Inflammatory macrophage (primary cell): ENCODE results near the gene THSD4.
"Not testable (repeated sequence)": the region's sequence is repeated elsewhere in the genome, so short reads cannot be mapped to it uniquely, and the experiment has no call there.

Experiments
- DNase-seq, 2 donors: peaks; one replicate each; pipeline ENCODE4 v3.0.0-alpha.2; 2020 to 2022

The THSD4 gene

DNA sequence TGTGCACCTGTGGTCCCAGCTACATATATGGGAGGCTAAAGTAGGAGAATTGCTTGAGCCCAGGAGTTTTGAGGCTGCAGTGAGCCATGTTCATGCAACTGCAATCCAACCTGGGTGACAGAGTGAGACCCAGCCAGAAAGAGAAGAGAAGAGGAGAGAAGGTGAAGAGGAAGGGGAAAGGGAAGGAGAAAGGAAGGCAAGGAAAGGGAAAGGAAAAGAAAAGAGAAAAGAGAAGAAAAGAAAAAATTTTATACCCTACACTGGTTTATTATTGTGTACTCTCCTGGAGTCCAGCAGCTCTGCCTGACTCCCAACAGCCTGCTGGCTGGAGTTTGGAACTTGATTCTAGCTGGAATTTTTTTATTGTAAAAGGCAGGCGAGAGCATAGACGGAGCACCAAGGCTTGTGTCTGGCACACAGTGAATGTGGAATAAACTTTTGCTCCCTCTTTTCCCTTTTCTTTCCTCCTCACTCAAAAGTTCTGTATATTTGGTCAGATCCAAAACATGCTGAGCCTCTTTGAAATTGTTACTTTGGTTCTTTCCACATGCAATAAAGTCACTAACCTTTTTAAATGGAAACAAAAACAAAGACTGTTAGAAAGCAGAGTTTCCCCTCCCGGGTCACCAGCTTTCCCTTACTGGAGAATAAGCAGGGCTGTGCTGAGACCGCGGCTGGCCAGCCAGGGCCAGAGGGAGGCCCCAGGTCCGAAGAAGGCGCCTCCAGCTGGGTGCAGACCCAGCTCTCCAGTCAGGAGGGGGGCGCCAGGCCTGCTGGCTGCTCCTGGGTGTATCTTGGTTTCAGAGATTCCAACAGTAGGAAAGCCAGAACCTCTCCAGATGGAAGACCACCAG lies 9.9 kb downstream of the THSD4 start:
- DNase-seq, result no peak

DNA sequence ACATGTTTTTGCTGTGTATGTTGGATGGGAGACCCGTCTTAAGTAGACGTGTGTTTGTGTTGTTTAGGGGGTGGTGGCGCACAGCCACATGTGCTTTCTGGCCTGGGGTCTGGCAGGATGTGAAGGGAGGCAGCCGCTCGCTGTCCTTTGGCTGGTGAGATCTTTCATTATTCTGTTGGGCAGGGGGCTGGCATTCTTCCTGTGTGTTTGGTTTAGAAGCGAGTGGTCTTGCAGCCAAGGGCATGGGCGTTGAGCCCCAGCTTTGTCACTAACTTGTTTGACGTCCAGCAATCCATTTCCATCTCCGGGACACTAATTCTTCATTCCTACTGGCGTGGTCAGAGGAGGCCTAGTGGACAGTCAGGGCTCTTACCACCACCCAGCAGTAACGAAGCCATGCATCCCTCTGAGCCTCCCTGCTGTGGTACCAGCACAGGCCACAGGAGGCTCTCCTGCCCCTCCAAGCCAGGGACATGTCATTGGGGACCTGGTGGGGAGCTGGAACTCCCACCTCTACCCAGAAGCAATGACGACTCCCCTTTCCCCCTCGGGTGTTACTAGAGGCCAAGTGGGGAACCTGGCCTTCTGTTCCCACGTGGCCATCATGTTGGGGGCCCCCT lies 10.7 kb downstream of the THSD4 start:
- no peak for DNase-seq

DNA sequence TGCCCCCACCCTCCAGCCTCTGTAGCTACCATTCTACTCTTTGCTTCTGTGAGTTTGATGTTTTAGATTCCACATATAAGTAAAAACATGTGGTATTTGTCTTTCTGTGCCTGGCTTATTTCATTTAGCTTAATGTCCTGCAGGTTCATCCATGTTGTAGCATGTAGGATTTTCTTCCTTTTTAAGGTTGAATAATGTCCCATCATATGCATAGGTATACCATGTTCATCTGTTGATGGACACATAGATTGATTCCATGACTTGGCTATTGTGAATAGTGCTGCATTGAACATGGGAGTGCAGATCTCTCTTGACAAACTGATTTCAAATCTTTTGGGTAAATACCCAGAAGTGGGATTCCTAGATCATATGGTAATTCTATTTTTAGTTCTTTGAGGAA lies 11.8 kb downstream of the THSD4 start:
- DNase-seq, result no peak

DNA sequence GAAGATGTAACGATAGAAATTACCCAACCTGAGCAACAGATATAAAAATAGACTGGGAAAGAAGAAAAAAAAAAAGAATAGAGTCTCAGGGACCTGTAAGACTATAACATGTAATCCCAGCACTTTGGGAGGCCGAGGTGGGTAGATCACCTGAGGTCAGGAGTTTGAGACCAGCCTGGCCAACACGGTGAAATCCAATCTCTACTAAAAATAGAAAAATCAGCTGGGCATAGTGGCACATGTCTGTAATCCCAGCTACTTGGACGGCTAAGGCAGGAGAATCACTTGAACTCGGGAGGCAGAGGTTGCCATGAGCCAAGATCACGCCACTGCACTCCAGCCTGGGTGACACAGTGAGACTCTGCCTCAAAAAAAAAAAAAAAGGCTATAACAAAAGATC lies 12.9 kb downstream of the THSD4 start:
- DNase-seq, result not testable (repeated sequence)

DNA sequence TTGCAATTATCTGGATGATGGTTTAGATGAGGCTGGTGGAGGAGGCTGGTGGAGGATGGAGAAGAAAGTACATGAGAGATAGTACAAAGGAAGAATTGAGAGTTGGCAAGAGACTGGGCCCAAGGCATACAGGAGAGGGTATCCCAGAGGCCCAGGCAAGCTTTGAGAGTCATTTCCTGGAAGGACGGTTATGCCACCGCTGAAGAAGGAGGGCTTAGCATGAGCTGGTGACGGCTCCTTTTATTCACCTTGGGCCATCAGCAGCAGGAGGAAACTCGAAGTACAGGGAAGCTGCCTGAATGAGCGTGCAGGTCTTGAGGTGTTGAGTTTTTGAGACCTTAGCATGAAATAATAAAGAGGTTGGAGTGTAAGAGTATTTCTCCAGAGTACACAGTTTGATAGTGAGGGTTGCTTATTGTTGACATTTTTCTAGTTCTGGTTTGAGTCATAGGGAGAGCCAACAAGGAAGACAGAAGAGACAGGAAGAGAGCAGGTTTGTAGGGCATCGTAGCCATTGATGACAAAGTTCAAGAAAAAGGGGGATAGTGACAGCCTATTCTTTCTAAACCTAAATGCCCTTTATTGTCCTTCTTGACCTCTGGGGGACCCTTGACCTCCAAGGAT lies 13.8 kb downstream of the THSD4 start:
- no peak for DNase-seq

DNA sequence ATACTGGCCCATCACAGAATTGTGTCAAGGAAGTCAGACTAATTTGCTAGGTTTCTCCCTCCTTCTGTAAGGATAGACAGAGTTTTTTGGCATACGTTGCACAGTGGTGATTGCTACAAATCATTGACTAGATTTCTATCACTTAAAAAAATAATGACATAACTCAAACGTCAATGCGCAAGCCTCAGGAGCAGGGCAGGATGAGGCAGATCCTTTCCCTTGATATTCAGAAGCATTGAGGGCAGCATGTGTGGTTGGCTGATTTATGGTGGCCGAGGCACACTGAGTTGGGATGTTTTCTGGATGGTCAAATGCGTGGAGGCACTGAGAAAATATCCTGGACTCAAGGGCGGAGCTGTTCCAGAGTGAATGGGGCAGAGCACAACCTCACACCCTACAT lies 14.4 kb downstream of the THSD4 start:
- no peak for DNase-seq

DNA sequence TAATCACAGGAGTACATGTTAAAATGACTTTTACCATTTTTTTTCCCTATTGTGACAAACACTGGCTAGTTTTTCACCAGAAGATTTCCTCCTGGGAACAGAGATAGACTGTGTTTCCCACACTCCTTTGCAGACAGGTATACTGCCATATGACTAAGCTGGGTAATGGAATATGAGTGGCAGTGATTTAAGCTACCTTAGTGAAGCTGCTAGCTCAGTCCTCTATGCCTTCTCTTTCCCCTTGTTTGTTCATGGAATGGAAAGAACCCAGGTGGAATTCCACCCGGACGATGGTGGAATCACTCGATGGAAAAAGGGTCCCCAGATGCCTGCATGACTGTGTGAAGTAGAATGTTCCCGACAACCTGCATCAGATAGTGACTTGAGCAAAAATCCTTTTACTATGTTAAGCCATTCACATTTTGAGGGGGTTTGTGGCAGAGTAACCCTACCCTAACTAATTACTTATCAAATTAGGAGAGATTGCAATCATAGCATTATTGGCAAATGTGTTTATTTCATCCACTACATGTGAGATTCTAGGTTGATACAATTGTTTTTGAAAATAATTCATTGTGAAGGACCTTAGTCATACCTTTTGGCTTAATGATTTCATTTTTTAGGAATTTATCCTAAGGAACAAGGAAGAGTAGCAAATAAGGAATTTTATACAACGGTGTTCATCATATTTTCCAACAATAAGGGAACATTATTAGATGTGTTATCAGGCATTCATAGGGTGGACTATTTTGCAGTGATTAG lies 16.5 kb downstream of the THSD4 start:
- DNase-seq, result no peak

DNA sequence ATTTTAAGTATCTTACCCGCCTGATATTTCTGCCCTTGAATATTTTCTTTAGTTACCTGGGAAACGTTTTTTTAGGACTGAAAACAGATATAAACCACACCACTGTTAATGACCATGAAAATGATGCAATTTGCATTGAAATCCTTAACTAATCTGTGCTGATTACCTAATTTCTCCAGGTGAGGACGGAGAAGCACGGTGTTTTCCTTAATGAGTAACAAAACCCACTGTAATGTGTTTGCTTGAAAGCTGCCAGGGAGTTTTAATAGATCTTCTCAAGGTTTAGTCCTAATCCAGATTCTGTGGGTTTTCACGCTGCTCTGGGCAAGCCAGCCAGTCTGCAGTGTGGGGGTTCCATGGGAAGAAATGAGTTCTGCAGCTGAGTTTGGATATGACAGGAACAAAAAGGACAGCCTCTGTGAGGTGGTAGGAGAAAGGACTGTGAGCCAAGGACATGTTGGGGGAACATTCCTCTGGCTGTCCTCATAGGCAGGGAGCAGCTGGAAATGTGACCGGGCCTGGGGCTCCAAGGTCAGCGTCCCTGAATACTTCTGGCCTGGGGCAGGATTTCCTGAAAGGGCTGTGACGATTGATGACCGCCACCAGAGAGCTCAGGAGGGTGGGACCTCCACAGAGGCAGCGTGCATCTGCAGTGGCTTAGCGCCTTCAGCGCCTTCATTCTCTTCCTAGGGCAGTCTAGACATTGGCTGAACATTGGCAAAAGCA lies 18.6 kb downstream of the THSD4 start:
- no peak for DNase-seq

DNA sequence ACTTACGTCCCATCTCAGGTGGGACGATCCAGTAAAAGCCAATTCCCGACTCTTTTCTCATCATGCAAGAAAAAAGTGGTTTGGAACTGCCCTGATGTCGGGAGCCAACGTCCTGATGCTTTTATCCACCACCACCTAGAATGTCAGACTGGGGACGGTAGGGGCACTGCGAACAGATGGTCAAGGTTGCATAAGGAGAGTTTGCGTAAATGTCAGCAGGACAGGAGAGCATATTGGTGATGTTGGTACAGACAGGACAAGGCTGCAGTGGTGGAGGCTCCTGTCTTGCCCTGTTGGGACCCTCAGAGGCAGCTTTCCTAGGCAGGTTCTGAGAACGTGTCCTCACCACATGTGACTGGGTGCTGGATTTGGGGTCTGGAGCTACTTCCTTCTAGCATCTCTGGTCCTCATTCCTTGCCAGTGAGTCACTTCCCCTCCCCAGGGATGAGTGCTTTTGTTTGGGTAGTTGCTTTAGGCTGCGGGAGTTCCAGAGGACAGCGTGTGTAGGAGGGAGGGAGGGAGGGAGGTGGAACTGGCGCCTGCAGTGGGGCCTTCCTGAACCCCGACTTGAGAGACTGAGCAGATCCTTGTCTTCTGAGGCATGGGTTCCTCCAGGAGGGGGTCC lies 21.0 kb downstream of the THSD4 start:
- DNase-seq, result no peak

DNA sequence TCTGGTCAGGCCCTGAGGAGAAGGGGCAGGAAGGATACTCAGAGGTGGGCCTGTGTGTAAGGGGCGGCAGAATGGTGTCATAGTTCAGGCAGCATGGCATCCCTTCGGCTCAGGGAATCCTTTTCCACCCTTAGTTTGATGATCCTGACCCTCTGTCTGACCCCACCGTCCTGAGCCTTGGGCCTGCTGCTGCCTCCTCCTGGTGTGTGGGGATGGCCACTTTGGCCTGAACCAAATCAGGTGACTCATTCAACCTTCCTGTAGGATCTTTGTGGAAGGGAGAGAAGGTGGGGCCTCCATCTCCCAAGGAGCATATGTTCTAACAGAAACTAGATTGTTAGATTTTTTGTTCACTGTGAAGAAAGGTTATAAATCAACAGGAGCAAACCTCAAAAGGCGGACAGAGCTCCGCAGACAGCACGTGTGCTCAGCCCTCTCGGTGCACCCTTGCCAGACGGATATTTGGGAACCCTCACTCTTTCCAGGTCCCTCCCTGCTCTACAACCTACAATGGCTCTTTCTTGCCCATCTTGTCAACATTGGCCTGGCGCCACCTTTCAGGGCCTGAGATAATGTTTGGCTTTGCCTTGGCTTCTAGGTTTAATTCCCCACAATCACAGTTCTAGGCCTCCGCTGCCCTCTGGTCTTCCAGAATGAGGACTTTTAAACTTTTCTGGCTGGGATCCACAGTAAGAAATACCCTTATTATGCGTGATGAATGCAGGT lies 21.7 kb downstream of the THSD4 start:
- DNase-seq, result no peak

DNA sequence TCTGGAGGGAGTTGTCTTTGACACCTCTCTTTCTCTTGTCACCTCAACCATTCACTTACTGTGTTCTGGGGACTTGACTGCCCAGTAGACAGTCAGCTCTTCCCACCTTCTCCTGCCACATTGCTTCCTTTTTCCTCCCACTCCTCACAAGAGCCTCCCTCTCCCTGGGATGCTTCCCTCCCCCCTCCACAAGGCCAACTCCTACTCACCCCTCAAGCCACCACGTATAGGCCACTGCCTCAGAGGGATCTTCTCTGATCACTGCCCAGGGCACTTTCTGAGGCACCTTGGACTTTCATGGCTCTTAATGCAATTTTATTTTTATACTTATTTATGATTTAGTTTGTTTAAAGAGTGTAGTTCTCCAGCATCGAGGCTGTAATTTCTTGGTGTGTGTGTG lies 23.2 kb downstream of the THSD4 start:
- no peak for DNase-seq

DNA sequence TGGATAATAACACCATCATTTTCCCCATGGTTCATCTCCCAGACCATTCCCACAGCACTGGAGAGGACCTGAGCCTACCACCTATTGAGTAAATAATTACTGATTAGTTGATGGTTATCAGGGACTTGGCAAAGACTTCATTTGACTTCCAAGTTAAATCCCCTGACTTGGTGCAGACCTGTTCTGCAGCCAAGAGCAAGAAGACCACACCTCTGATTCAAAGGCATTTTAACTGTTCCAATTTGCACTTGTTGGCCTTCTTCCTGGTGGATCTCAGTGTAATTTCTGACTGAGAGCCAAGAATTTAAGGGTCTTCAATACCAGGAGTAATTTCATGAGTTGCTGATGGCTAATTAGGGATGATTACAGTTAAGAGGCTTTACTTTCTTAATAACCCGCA lies 24.0 kb downstream of the THSD4 start:
- DNase-seq, result no peak

DNA sequence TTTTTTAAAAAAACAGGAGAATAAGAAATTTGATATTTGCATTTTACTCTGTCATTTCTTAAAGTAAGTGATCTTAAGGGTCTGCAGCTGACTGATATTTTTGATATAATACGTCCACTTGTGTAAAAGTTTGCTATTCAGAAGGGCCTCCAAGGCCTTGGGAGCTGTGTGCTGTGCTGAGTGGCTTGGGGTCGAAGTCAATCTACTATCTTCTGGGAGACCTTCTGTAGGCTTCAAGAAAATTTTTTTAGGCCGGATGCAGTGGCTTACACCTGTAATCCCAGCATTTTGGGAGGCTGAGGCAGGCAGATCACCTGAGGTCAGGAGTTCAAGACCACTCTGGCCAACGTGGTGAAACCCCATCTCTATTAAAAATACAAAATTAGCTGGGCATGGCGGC lies 26.3 kb downstream of the THSD4 start:
- DNase-seq, result no peak

DNA sequence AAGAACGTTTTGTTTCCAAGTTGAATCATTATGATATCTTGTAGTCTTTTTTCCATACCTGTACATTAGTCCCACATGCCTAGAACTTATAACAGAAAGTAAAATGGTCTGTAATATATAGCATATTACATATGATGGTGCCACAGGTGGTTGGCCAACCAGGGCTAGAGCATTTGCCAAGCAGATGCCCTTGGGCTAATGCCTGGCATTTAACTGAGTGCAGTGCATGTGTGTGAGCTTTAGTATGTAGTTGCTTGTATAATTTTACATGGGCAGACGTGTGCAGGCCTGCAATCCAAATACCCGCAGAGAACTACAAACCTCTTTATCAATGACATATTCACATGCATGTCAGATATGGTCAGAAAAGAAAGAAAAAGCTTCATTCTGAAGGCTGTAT lies 27.5 kb downstream of the THSD4 start:
- no peak for DNase-seq

DNA sequence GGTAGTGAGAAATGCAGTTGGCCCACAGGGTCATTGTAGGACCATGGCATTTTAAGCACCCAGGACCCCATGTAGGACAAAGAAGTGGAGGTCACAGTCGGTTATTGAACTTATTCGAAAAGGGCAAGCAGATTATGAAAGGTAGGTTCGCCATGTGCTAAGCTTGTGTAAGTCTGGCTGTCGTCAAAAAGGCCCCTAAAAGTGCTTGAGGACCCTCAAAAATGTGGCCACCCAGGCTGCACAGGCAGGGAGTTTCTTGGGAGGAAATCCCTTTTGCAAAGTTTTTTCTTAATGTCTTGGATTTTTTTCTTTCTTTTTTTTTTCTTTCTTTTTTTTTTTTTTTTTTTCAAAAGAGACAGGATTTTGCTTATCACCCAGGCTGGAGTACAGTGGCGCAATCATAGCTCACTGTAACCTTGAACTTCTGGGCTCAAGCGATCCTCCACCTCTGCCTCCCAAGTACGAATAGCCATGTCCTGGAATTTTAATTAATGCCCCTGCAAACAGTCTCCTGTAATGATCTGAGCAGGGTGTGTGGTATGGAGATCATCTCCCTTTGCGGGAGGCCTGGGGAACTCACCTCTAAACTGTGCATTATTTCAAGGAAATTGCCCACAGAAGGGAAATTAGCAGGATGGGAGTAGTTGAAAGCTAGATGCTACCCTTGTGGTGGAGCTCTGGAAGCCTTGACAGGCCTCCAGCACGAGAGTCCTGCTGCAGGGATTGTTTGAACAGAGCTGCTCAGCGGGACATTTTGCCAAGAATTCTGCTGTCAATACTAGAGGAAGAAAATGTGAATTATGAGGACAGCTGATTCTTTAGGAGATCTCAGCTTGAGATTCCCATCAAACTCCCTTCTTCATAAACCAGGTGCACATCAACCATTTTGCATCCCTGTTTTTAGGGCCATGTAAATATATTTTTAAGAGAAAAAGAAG lies 28.4 kb downstream of the THSD4 start:
- DNase-seq, result no peak

DNA sequence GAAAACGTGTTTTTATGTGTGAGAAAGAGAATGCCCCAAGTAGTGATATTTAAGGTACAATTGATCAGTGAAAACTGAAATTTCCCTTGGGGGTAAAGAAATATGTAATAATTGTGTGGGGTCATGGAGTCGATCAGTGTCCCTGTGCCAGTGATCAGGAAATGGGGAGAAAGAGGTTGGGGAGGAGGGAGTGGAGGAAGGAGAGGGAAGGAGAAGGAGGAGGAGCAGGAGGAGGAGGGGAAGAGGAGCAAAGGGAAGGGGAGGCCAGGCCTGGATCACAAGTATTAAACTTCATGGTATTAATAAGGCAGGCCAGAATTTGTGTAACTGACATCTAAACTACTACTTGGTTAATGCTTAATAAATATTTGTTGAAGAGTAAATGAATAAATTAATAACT lies 30.4 kb downstream of the THSD4 start:
- DNase-seq, result no peak

DNA sequence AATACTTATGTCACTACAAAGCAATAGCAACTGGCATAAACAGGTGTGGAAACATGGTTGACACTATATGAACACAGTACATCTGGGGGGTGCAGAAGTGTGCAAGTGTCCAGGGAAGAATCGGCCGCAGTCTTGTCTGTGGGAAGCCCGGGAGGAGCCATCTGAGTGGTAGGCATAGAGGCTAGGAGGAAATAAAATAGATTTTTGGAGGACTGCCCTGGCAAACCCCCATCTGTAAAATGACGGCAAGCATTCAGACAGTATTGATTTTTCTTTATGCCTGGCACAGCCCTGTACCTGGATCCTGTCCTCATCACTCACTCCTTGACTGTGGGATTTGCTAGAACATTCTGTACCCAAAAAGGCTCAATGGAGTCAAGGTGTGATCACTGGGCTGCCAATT lies 31.3 kb downstream of the THSD4 start:
- DNase-seq, result no peak

DNA sequence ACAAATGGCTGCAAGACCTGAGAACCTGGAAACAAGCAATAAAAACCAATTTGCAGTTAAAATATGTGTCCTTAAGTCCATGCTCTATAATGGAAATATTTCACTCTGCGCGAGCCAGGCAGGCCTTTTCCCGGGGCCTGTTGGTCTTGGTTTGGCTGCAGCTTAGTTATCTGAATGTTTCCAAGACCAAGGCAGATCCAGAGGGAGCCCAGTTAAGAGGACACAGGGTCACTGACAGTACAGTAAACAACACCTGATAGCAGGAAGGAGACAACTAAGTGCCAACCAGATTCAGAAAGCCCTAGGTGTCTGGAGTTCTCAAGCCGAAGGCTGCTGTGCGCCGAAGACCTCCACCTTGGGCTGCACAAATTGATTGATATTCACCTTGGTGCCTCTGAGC lies 32.8 kb downstream of the THSD4 start:
- DNase-seq, result no peak

DNA sequence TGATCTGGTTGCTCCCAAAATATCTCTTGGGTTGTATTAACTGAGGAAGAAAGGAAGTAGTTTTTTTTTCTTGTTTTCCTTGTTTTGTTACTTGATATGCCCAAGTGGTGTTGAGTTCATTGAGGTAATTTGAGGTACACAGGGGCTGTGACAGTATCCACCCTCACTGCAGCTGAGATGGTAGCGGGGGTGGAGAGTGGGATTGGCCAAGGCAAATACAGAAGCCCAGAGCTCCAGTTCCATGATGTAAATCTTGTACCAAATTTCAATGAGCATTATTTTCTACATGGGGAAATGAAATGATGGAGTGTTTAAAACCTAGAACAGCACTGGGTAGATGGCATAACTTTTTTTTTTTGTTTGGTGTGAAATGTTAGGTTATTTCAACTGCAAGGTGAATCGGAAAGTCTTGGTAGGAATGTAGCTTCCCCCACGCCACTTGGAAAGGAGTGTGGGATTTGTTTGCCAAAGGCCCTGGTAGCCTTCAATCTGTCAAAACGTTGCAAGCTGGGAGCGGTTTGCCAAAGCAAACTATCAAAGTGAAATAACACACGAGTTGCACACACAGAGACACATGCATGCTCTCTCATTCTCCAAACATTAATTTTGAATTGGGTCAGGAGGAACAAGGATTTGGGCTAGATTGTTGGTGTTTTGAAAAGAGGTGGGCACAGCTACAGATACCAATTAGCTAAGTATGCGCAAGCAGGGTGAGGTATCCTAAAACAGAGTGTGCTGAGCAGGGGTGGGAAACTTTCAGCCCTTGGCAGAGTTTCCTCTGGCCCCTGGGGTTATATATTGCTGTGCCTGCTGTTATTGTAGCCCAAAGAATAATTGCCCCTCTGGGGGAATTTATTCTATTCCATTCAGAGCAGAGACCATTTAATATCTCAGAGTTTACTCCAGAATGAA lies 34.6 kb downstream of the THSD4 start:
- DNase-seq, result no peak
